PFSK-1 (cell line): Measurements from ENCODE around the gene C3orf18.

Experiments used
- POLR2AphosphoS5 ChIP-seq: IDR thresholded peaks from 2 replicates; pipeline ENCODE4 v1.6.1; 2012; ENCODE audit warnings: low read depth, mild to moderate bottlenecking, control low read depth, low read length, moderate library complexity
- REST ChIP-seq, 2 experiments: IDR thresholded peaks; 2 replicates each; pipeline versions ENCODE4 v1.6.1 to v1.8.0; 2011 to 2012; ENCODE audit warnings: low read depth in 2 of 2, low read length in 2 of 2, control low read depth in 1 of 2, inconsistent platforms in 1 of 2, mild to moderate bottlenecking in 1 of 2, moderate library complexity in 1 of 2; ENCODE audit not compliant: insufficient read depth in 1 of 2
- SIN3A ChIP-seq: IDR thresholded peaks from 2 replicates; pipeline ENCODE4 v1.6.1; 2012; ENCODE audit warnings: mild to moderate bottlenecking, low read length, moderate library complexity, borderline replicate concordance; ENCODE audit not compliant: insufficient read depth
- TAF1 ChIP-seq: IDR thresholded peaks from 2 replicates; pipeline ENCODE4 v1.6.1; 2012; ENCODE audit warnings: low read length, control low read depth, borderline replicate concordance; ENCODE audit not compliant: insufficient read depth

GRCh38 chr3:50609071-50609762 is 41.7 kb upstream of the C3orf18 start:
- TF ChIP-seq POLR2AphosphoS5 (no peak), SIN3A (no peak), TAF1 (no peak), REST (IDR thresholded peaks at IDR 0.05; ENCODE audit: insufficient read depth in 1 of 2, low read depth in 2 of 2, low read length in 2 of 2) (no peak)
